Measurements from ENCODE around the gene DIO3. TPM values are rescaled to one million over a fixed set of nuclear protein-coding genes. Genes with fewer than 3 reads are reported as not detected.

DIO3 gene
- total RNA-seq, 1 experiment from 2014 or later: 4.4 TPM

GRCh38 chr14:101551729-101552595, 9.3 kb upstream of the DIO3 start:
- Histone ChIP-seq H3K27ac (ENCODE audit: low read length) (no peak overlapping the region), H3K4me1 (ENCODE audit: control insufficient read depth, insufficient read depth, low read length) (no peaks in the 10 kb centered on the region), H3K27me3 (ENCODE audit: control insufficient read depth, insufficient read depth, low read length) (no peaks in the 10 kb centered on the region), H3K36me3 (ENCODE audit: control insufficient read depth, insufficient read depth, low read length) (no peaks in the 10 kb centered on the region), H3K9me3 (ENCODE audit: control insufficient read depth, insufficient read depth, low read depth, low read length) (no peaks in the 10 kb centered on the region), H3K4me3 (ENCODE audit: low read depth in 2 of 2, low read length in 2 of 2) (no peak overlapping the region)
- intact Hi-C loops (cut with micrococcal nuclease; ENCODE audit: unreplicated experiment): loop anchor here (10.0 kb wide), 2 partner anchors 67 to 317 kb away; no protein-coding TSS in a partner anchor
- no peak for ATAC-seq
- BruUV-seq (replicated peaks): no TSS peak
- DNase-seq (ENCODE audit: low read depth, low spot score): no peak
- ChIA-PET POLR2A (no interaction called here), CTCF (no interaction called here)
- in situ Hi-C loops (cut with HindIII; ENCODE audit: low pct_unique_long_range_greater_than_20kb, low sequenced_read_pairs): no loop called here
- TF ChIP-seq CTCF (IDR thresholded peaks at IDR 0.05) (no peak), TCF7L2 (IDR thresholded peaks at IDR 0.05; ENCODE audit: low read depth, low read length) (no peak), SIN3A (IDR thresholded peaks at IDR 0.05; ENCODE audit: borderline replicate concordance, insufficient read depth, low read depth, low read length) (no peak), POLR2AphosphoS5 (IDR thresholded peaks at IDR 0.05; ENCODE audit: low read depth, low read length) (no peak)
- TF ChIP-seq, protein P1, sequence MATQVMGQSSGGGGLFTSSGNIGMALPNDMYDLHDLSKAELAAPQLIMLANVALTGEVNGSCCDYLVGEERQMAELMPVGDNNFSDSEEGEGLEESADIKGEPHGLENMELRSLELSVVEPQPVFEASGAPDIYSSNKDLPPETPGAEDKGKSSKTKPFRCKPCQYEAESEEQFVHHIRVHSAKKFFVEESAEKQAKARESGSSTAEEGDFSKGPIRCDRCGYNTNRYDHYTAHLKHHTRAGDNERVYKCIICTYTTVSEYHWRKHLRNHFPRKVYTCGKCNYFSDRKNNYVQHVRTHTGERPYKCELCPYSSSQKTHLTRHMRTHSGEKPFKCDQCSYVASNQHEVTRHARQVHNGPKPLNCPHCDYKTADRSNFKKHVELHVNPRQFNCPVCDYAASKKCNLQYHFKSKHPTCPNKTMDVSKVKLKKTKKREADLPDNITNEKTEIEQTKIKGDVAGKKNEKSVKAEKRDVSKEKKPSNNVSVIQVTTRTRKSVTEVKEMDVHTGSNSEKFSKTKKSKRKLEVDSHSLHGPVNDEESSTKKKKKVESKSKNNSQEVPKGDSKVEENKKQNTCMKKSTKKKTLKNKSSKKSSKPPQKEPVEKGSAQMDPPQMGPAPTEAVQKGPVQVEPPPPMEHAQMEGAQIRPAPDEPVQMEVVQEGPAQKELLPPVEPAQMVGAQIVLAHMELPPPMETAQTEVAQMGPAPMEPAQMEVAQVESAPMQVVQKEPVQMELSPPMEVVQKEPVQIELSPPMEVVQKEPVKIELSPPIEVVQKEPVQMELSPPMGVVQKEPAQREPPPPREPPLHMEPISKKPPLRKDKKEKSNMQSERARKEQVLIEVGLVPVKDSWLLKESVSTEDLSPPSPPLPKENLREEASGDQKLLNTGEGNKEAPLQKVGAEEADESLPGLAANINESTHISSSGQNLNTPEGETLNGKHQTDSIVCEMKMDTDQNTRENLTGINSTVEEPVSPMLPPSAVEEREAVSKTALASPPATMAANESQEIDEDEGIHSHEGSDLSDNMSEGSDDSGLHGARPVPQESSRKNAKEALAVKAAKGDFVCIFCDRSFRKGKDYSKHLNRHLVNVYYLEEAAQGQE (IDR thresholded peaks at IDR 0.05; ENCODE audit: insufficient read depth in 1 of 2, low read depth in 2 of 2, low read length in 1 of 2): no peak

- no peaks in the 10 kb centered on the region for H3K27me3 ChIP-seq (ENCODE audit: control insufficient read depth, insufficient read depth, low read length)
- in situ Hi-C loops (cut with HindIII; ENCODE audit: low pct_unique_long_range_greater_than_20kb, low sequenced_read_pairs): no loop called here
- H3K4me3 ChIP-seq (ENCODE audit: low read depth in 2 of 2, low read length in 2 of 2): no peak overlapping the region
- H3K36me3 ChIP-seq (ENCODE audit: control insufficient read depth, insufficient read depth, low read length): no peaks in the 10 kb centered on the region
- BruUV-seq (replicated peaks): no TSS peak
- no peak overlapping the region for H3K27ac ChIP-seq (ENCODE audit: low read length)
- TF ChIP-seq CTCF (IDR thresholded peaks at IDR 0.05): no peak
- no peak for TF ChIP-seq TCF7L2 (IDR thresholded peaks at IDR 0.05; ENCODE audit: low read depth, low read length)
- no peak for TF ChIP-seq SIN3A (IDR thresholded peaks at IDR 0.05; ENCODE audit: borderline replicate concordance, insufficient read depth, low read depth, low read length)
- TF ChIP-seq, protein P1 (IDR thresholded peaks at IDR 0.05; ENCODE audit: insufficient read depth in 1 of 2, low read depth in 2 of 2, low read length in 1 of 2): no peak
- TF ChIP-seq POLR2AphosphoS5 (IDR thresholded peaks at IDR 0.05; ENCODE audit: low read depth, low read length): no peak
- no peaks in the 10 kb centered on the region for H3K9me3 ChIP-seq (ENCODE audit: control insufficient read depth, insufficient read depth, low read depth, low read length)
- ATAC-seq (no peak), DNase-seq (ENCODE audit: low read depth, low spot score) (no peak)
- intact Hi-C loops (cut with micrococcal nuclease; ENCODE audit: unreplicated experiment): loop anchor here (10.0 kb wide), 2 partner anchors 68 to 318 kb away; no protein-coding TSS in a partner anchor
- POLR2A ChIA-PET: no interaction called here
- CTCF ChIA-PET: no interaction called here
- H3K4me1 ChIP-seq (ENCODE audit: control insufficient read depth, insufficient read depth, low read length): no peaks in the 10 kb centered on the region
Observed at GRCh38 chr14:101552786-101553231, 8.5 kb upstream of the DIO3 start.
